HUES48 (cell line): ENCODE results near the gene TFAM.
"Not testable (repeated sequence)": the region's sequence is repeated elsewhere in the genome, so short reads cannot be mapped to it uniquely, and the experiment has no call there.

ENCODE experiments used
- H3K27ac ChIP-seq: one replicate; pipeline ENCODE4 v1.7.0; 2013; ENCODE audit warnings: low read depth, low read length, inconsistent platforms
- H3K27me3 ChIP-seq: 2 replicates; pipeline ENCODE4 v1.6.1; 2013; ENCODE audit warnings: mild to moderate bottlenecking, low read length; ENCODE audit not compliant: control insufficient read depth, insufficient read depth
- H3K36me3 ChIP-seq: 2 replicates; pipeline ENCODE4 v1.6.1; 2013; ENCODE audit warnings: low read length; ENCODE audit not compliant: control insufficient read depth, insufficient read depth
- H3K4me1 ChIP-seq: 2 replicates; pipeline ENCODE4 v1.6.1; 2013; ENCODE audit warnings: mild to moderate bottlenecking, low read length; ENCODE audit not compliant: control insufficient read depth, insufficient read depth
- H3K4me3 ChIP-seq: 2 replicates; pipeline ENCODE4 v1.5.1; 2013; ENCODE audit warnings: mild to moderate bottlenecking, low read depth, low read length
- H3K9ac ChIP-seq: 2 replicates; pipeline ENCODE4 v1.6.1; 2013; ENCODE audit warnings: mild to moderate bottlenecking, low read depth, low read length, moderate library complexity
- H3K9me3 ChIP-seq: 2 replicates; pipeline ENCODE4 v1.6.1; 2013; ENCODE audit warnings: low read length; ENCODE audit not compliant: control insufficient read depth, insufficient read depth

TFAM gene

GRCh38 chr10:58400609-58401008, 15.4 kb downstream of the TFAM start:
- peaks cover 33% of the 10 kb centered on the region for H3K36me3 ChIP-seq
- no peaks in the 10 kb centered on the region for H3K27me3 ChIP-seq
- H3K27ac ChIP-seq: no peak overlapping the region
- H3K4me1 ChIP-seq: no peaks in the 10 kb centered on the region
- no peaks in the 10 kb centered on the region for H3K9me3 ChIP-seq
- H3K9ac ChIP-seq: no peak overlapping the region
- no peak overlapping the region for H3K4me3 ChIP-seq

- Histone ChIP-seq H3K9me3 (no peaks in the 10 kb centered on the region), H3K27me3 (no peaks in the 10 kb centered on the region), H3K9ac (no peak overlapping the region), H3K4me3 (no peak overlapping the region), H3K4me1 (no peaks in the 10 kb centered on the region), H3K27ac (no peak overlapping the region), H3K36me3 (no peaks in the 10 kb centered on the region)
Measured at GRCh38 chr10:58404001-58404400, 18.8 kb downstream of the TFAM start.

GRCh38 chr10:58409956-58410610, 24.9 kb downstream of the TFAM start:
- H3K27ac ChIP-seq: no peak overlapping the region
- no peaks in the 10 kb centered on the region for H3K36me3 ChIP-seq
- no peaks in the 10 kb centered on the region for H3K27me3 ChIP-seq
- H3K4me3 ChIP-seq: no peak overlapping the region
- H3K9me3 ChIP-seq: no peaks in the 10 kb centered on the region
- H3K4me1 ChIP-seq: peaks cover 7% of the 10 kb centered on the region; the same call in 1 of the 2 replicates
- H3K9ac ChIP-seq: no peak overlapping the region

- Histone ChIP-seq H3K27ac (peak overlapping the region; percentile 63), H3K9me3 (no peaks in the 10 kb centered on the region), H3K36me3 (no peaks in the 10 kb centered on the region), H3K27me3 (no peaks in the 10 kb centered on the region), H3K9ac (no peak overlapping the region), H3K4me3 (no peak overlapping the region), H3K4me1 (peaks cover 13% of the 10 kb centered on the region; the same call in 1 of the 2 replicates)
Measured at GRCh38 chr10:58412502-58412961, 27.3 kb downstream of the TFAM start.

- H3K36me3 ChIP-seq: no peaks in the 10 kb centered on the region
- H3K9ac ChIP-seq: no peak overlapping the region
- H3K27ac ChIP-seq: no peak overlapping the region
- H3K4me1 ChIP-seq: peaks cover 13% of the 10 kb centered on the region; the same call in 1 of the 2 replicates
- H3K27me3 ChIP-seq: no peaks in the 10 kb centered on the region
- no peak overlapping the region for H3K4me3 ChIP-seq
- no peaks in the 10 kb centered on the region for H3K9me3 ChIP-seq
Measured at GRCh38 chr10:58414270-58415041, 29.2 kb downstream of the TFAM start.

- Histone ChIP-seq H3K4me3 (no peak overlapping the region), H3K27ac (no peak overlapping the region), H3K4me1 (peaks cover 13% of the 10 kb centered on the region; the same call in 1 of the 2 replicates), H3K27me3 (no peaks in the 10 kb centered on the region), H3K36me3 (no peaks in the 10 kb centered on the region), H3K9ac (no peak overlapping the region), H3K9me3 (no peaks in the 10 kb centered on the region)
Measured at GRCh38 chr10:58415757-58416156, 30.5 kb downstream of the TFAM start.

GRCh38 chr10:58417902-58418301, 32.7 kb downstream of the TFAM start:
- not testable (repeated sequence) for H3K4me3 ChIP-seq, H3K36me3 ChIP-seq, H3K9me3 ChIP-seq, H3K27ac ChIP-seq, H3K27me3 ChIP-seq, H3K4me1 ChIP-seq, H3K9ac ChIP-seq

GRCh38 chr10:58424176-58424575, 39.0 kb downstream of the TFAM start:
- H3K36me3 ChIP-seq: no peaks in the 10 kb centered on the region
- H3K4me1 ChIP-seq: no peaks in the 10 kb centered on the region
- peaks cover 14% of the 10 kb centered on the region for H3K9me3 ChIP-seq
- H3K27me3 ChIP-seq: no peaks in the 10 kb centered on the region
- H3K9ac ChIP-seq: no peak overlapping the region
- H3K27ac ChIP-seq: no peak overlapping the region
- H3K4me3 ChIP-seq: no peak overlapping the region

- not testable (repeated sequence) for H3K27me3 ChIP-seq, H3K9ac ChIP-seq, H3K4me1 ChIP-seq, H3K27ac ChIP-seq, H3K4me3 ChIP-seq, H3K36me3 ChIP-seq
- peaks cover 11% of the 10 kb centered on the region for H3K9me3 ChIP-seq
Measured at GRCh38 chr10:58428436-58428835, 43.2 kb downstream of the TFAM start.

GRCh38 chr10:58431903-58432302, 46.7 kb downstream of the TFAM start:
- Histone ChIP-seq H3K27me3 (no peaks in the 10 kb centered on the region), H3K9ac (no peak overlapping the region), H3K4me1 (peaks cover 12% of the 10 kb centered on the region; the same call in 1 of the 2 replicates), H3K27ac (no peak overlapping the region), H3K36me3 (no peaks in the 10 kb centered on the region), H3K4me3 (no peak overlapping the region), H3K9me3 (no peaks in the 10 kb centered on the region)

GRCh38 chr10:58433066-58433465, 47.9 kb downstream of the TFAM start:
- Histone ChIP-seq H3K9ac (no peak overlapping the region), H3K27me3 (no peaks in the 10 kb centered on the region), H3K27ac (no peak overlapping the region), H3K4me1 (peaks cover 12% of the 10 kb centered on the region; the same call in 1 of the 2 replicates), H3K9me3 (no peaks in the 10 kb centered on the region), H3K4me3 (no peak overlapping the region), H3K36me3 (no peaks in the 10 kb centered on the region)
